ENCODE data around the gene THAP4. TPM values are rescaled to one million over a fixed set of nuclear protein-coding genes. Genes with fewer than 3 reads are reported as not detected.

THAP4 gene
- total and polyA plus RNA-seq, 2 of the 4 experiments (the other 2 are of a cell fraction) = 33.9 to 55.1 TPM

- H3K14ac ChIP-seq (replicated peaks; ENCODE audit: low read depth, low read length) = no peak overlapping the region
- intact Hi-C loops (cut with micrococcal nuclease) (no loop called here), in situ Hi-C loops (cut with MboI; ENCODE audit: low sequenced_read_pairs) (no loop called here), dilution Hi-C loops (cut with HindIII; ENCODE audit: low sequenced_read_pairs, unreplicated experiment) (no loop called here)
- H3K4me1 ChIP-seq (ENCODE audit: control insufficient read depth, insufficient read depth, low read length) = peaks cover 3% of the 10 kb centered on the region; the same call in 1 of the 2 replicates
- H3K27ac ChIP-seq (ENCODE audit: insufficient read depth, low read length) = no peak overlapping the region
- H3K9me1 ChIP-seq (ENCODE audit: insufficient read depth, low read length) = no peaks in the 10 kb centered on the region; the same call in 1 of the 2 replicates
- H4K91ac ChIP-seq (ENCODE audit: insufficient read depth, low read depth, low read length) = no peak overlapping the region
- no peaks in the 10 kb centered on the region; the same call in 1 of the 2 replicates for H4K20me1 ChIP-seq (ENCODE audit: insufficient read depth, low read length)
- no peak overlapping the region for H3K4me2 ChIP-seq (ENCODE audit: low read depth, low read length)
- no peak overlapping the region for H3K56ac ChIP-seq (ENCODE audit: extremely low read depth, insufficient read depth, low read length)
- no peak overlapping the region for H2BK20ac ChIP-seq (ENCODE audit: low read depth, low read length)
- 100% methylated on average over 1 of the region's 4 CpGs; no CpG with 5 or more reads in 1 of the 2 experiments for WGBS, 2 experiments (ENCODE audit: extremely low coverage in 2 of 2, insufficient read length in 1 of 2)
- H2BK120ac ChIP-seq (ENCODE audit: low read depth, low read length) = no peak overlapping the region
- no peak overlapping the region for H2AK9ac ChIP-seq (replicated peaks; ENCODE audit: low read depth, low read length, poor library complexity)
- peaks cover 10 to 11% of the 10 kb centered on the region in 2 experiments; a peak in 3 of 4 replicates for H3K79me1 ChIP-seq (ENCODE audit: low read depth in 1 of 2, low read length in 2 of 2)
- no peak overlapping the region for H2AFZ ChIP-seq (replicated peaks; ENCODE audit: low read length, poor library complexity)
- H2BK15ac ChIP-seq (ENCODE audit: low read depth, low read length) = no peak overlapping the region
- H3K9me3 ChIP-seq (ENCODE audit: control insufficient read depth, insufficient read depth, low read length) = peaks cover 39% of the 10 kb centered on the region
- H4K8ac ChIP-seq (ENCODE audit: low read depth in 2 of 2, low read length in 2 of 2) = no peak overlapping the region
- ChIA-PET POLR2A (ENCODE audit: unreplicated experiment) (no interaction called here), CTCF (no interaction called here)
- H4K5ac ChIP-seq (ENCODE audit: low read depth, low read length) = no peak overlapping the region
- no peak overlapping the region for H3K18ac ChIP-seq (ENCODE audit: low read depth, low read length)
- no peak overlapping the region for H3K4ac ChIP-seq (ENCODE audit: low read depth, low read length)
- ATAC-seq (ENCODE audit: low read depth) (no peak), DNase-seq (no peak)
- H3K9ac ChIP-seq (ENCODE audit: low read depth, low read length) = no peak overlapping the region
- no peak for TF ChIP-seq BHLHE40 (IDR thresholded peaks at IDR 0.05; ENCODE audit: low read depth, low read length)
- TF ChIP-seq MAFK (IDR thresholded peaks at IDR 0.05; ENCODE audit: low read depth, low read length) = no peak
- TF ChIP-seq SMC3 (IDR thresholded peaks at IDR 0.05; ENCODE audit: low read depth, low read length) = no peak
- TF ChIP-seq MAZ (IDR thresholded peaks at IDR 0.05; ENCODE audit: borderline replicate concordance, low read depth, low read length) = no peak
- no peak for TF ChIP-seq MXI1 (IDR thresholded peaks at IDR 0.05; ENCODE audit: borderline replicate concordance, low read depth, low read length)
- TF ChIP-seq RCOR1 (IDR thresholded peaks at IDR 0.05; ENCODE audit: insufficient replicate concordance, low read length) = no peak
- no peak for TF ChIP-seq ELK1 (IDR thresholded peaks at IDR 0.05; ENCODE audit: borderline replicate concordance, low read depth, low read length)
- no peak for TF ChIP-seq NFE2L2 (IDR thresholded peaks at IDR 0.05; ENCODE audit: low read depth, low read length)
- no peak for TF ChIP-seq RFX5 (IDR thresholded peaks at IDR 0.05; ENCODE audit: low read depth, low read length)
- TF ChIP-seq, protein P1, sequence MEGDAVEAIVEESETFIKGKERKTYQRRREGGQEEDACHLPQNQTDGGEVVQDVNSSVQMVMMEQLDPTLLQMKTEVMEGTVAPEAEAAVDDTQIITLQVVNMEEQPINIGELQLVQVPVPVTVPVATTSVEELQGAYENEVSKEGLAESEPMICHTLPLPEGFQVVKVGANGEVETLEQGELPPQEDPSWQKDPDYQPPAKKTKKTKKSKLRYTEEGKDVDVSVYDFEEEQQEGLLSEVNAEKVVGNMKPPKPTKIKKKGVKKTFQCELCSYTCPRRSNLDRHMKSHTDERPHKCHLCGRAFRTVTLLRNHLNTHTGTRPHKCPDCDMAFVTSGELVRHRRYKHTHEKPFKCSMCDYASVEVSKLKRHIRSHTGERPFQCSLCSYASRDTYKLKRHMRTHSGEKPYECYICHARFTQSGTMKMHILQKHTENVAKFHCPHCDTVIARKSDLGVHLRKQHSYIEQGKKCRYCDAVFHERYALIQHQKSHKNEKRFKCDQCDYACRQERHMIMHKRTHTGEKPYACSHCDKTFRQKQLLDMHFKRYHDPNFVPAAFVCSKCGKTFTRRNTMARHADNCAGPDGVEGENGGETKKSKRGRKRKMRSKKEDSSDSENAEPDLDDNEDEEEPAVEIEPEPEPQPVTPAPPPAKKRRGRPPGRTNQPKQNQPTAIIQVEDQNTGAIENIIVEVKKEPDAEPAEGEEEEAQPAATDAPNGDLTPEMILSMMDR (conservative IDR thresholded peaks at IDR 0.05; ENCODE audit: low read depth, low read length) = no peak
- no peak for TF ChIP-seq POLR2A (IDR thresholded peaks at IDR 0.05; ENCODE audit: low read depth, low read length)
- no peak for TF ChIP-seq CHD1 (IDR thresholded peaks at IDR 0.05; ENCODE audit: low read depth, low read length)
- no peak for TF ChIP-seq CEBPB (IDR thresholded peaks at IDR 0.05; ENCODE audit: low read depth, low read length)
- TF ChIP-seq FOS (IDR thresholded peaks at IDR 0.05; ENCODE audit: low read depth, low read length) = no peak
- no peak for TF ChIP-seq RAD21 (IDR thresholded peaks at IDR 0.05; ENCODE audit: low read length)
- no peak for TF ChIP-seq USF2 (IDR thresholded peaks at IDR 0.05; ENCODE audit: low read depth, low read length)
- H2AK5ac ChIP-seq (ENCODE audit: low read depth, low read length) = no peak overlapping the region
- no peak overlapping the region for H3K4me3 ChIP-seq (ENCODE audit: insufficient read depth, low read depth, low read length)
- no peak overlapping the region for H2BK5ac ChIP-seq (ENCODE audit: low read depth, low read length, poor library complexity, severe bottlenecking)
- H3K23ac ChIP-seq (ENCODE audit: low read depth, low read length) = no peak overlapping the region
- no peaks in the 10 kb centered on the region for H3K27me3 ChIP-seq (ENCODE audit: control insufficient read depth, insufficient read depth, low read length)
- BruUV-seq (replicated peaks) = no TSS peak
- peaks cover 43% of the 10 kb centered on the region for H3K36me3 ChIP-seq (ENCODE audit: control insufficient read depth, insufficient read depth, low read length)
Observed at GRCh38 chr2:241582806-241583205, 54.2 kb downstream of the THAP4 start.
